ENCODE measurements around the gene KPNA1.

- TF ChIP-seq, protein P1, sequence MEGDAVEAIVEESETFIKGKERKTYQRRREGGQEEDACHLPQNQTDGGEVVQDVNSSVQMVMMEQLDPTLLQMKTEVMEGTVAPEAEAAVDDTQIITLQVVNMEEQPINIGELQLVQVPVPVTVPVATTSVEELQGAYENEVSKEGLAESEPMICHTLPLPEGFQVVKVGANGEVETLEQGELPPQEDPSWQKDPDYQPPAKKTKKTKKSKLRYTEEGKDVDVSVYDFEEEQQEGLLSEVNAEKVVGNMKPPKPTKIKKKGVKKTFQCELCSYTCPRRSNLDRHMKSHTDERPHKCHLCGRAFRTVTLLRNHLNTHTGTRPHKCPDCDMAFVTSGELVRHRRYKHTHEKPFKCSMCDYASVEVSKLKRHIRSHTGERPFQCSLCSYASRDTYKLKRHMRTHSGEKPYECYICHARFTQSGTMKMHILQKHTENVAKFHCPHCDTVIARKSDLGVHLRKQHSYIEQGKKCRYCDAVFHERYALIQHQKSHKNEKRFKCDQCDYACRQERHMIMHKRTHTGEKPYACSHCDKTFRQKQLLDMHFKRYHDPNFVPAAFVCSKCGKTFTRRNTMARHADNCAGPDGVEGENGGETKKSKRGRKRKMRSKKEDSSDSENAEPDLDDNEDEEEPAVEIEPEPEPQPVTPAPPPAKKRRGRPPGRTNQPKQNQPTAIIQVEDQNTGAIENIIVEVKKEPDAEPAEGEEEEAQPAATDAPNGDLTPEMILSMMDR (IDR thresholded peaks at IDR 0.05; ENCODE audit: low read depth, low read length) = no peak
- TF ChIP-seq, protein P2, sequence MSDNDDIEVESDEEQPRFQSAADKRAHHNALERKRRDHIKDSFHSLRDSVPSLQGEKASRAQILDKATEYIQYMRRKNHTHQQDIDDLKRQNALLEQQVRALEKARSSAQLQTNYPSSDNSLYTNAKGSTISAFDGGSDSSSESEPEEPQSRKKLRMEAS (IDR thresholded peaks at IDR 0.05; ENCODE audit: low read depth, low read length) = no peak
Observed at GRCh38 chr3:122548076-122548475, 33.3 kb upstream of the KPNA1 start.
